Measurements from ENCODE around the gene PTPRD. TPM values are rescaled to one million over a fixed set of nuclear protein-coding genes. Genes with fewer than 3 reads are reported as not detected.

PTPRD gene
- total and polyA plus RNA-seq, 3 experiments from 2014 or later, result 0.02 to 0.04 TPM; not detected in 1

DNA sequence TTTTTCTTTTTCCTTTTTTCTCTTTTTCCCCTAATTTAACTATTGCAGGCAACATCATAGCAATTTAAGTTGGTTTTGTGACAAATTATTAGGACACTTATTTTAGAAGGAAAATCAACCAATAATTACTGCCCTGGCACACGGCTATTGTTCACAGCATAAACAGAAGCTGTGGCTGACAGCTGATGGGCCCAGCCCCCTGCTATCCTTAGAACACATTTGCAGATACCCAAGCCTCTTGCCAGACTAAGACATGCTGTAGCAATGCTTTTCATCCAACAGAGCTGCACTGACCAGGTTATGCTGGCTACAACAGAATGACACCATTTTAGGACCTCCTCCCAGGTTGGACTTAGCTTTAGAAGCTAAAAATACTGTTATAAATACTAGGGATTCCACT lies 1960.5 kb downstream of the PTPRD start:
- ChIA-PET CTCF (no interaction called here), POLR2A (no interaction called here)
- Mint-ChIP-seq H3K4me1 (no peaks in the 10 kb centered on the region), H3K27ac (no peak overlapping the region), H3K4me3 (no peak overlapping the region), H3K9me3 (no peaks in the 10 kb centered on the region), H3K27me3 (no peaks in the 10 kb centered on the region), H3K36me3 (no peaks in the 10 kb centered on the region)
- Histone ChIP-seq H3K27me3 (ENCODE audit: insufficient read depth, low read length, poor library complexity, severe bottlenecking) (no peaks in the 10 kb centered on the region), H3K4me1 (ENCODE audit: insufficient read depth, low read length) (no peaks in the 10 kb centered on the region), H3K36me3 (ENCODE audit: insufficient read depth, low read length) (no peaks in the 10 kb centered on the region), H3K27ac (ENCODE audit: low read depth, low read length) (no peak overlapping the region), H3K9me3 (ENCODE audit: low read length) (no peaks in the 10 kb centered on the region), H3K4me3 (ENCODE audit: low read length) (no peak overlapping the region)
- no peak for DNase-seq

DNA sequence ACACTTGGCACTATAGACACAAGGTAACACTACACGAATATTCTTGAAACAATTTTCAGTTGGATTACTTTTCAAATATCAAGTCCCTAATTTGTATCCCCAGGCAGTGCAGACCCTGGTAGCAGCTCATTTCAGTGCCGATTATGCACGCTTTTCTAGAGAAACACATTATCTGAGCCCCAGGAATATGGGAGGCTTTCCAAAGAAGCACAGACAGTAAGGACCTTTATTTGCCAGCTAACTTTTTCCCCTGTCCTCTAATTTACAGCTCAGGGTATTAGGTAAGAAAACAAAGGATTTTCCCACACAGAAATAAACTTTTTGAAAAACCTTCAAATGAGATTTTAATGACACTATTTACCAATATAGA lies 1961.0 kb downstream of the PTPRD start:
- no peaks in the 10 kb centered on the region for H3K4me1 Mint-ChIP-seq
- H3K9me3 Mint-ChIP-seq, result no peaks in the 10 kb centered on the region
- no peaks in the 10 kb centered on the region for H3K27me3 Mint-ChIP-seq
- H3K4me3 Mint-ChIP-seq, result no peak overlapping the region
- ChIA-PET CTCF (no interaction called here), POLR2A (no interaction called here)
- Histone ChIP-seq H3K9me3 (ENCODE audit: low read length) (no peaks in the 10 kb centered on the region), H3K4me1 (ENCODE audit: insufficient read depth, low read length) (no peaks in the 10 kb centered on the region), H3K27me3 (ENCODE audit: insufficient read depth, low read length, poor library complexity, severe bottlenecking) (no peaks in the 10 kb centered on the region), H3K36me3 (ENCODE audit: insufficient read depth, low read length) (no peaks in the 10 kb centered on the region), H3K27ac (ENCODE audit: low read depth, low read length) (no peak overlapping the region), H3K4me3 (ENCODE audit: low read length) (no peak overlapping the region)
- H3K36me3 Mint-ChIP-seq, result no peaks in the 10 kb centered on the region
- DNase-seq, result no peak
- H3K27ac Mint-ChIP-seq, result no peak overlapping the region

DNA sequence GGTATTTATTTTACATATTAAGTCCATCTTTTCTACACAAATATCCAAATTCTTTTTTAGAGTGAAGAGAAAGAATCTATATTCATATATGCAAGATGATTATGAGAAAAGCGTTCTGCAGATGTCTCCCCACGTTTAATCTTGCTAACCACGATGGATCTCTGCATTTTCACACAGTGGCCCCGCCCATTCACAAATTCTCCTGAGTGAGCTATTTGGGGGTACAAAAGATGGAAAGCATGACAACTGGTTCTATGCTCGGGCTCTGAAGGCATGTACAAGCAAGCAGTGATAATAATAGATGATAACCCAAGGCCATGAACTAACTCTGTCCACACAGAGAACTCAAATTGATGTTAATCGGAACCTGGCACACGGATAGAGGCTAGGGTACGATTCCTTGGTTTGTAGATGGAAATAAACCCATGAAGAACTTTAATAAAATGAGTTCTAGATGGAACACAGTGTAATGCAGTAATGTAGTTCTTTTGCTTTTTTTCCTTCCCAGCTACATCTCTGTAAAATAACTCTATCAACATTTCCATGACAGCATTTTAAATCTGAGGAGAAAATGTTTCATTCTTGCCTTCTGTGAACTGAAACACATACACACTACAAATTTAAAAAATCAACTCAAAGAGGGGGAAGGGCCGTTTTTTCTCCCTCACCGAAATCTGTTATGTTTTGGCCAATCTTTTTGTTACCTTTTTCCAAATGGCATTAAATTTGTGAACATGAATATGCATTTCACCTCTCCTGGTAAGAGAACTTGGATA lies 1961.5 kb downstream of the PTPRD start:
- CTCF ChIA-PET, result no interaction called here
- H3K4me3 Mint-ChIP-seq, result no peak overlapping the region
- no peaks in the 10 kb centered on the region for H3K36me3 ChIP-seq (ENCODE audit: insufficient read depth, low read length)
- H3K4me3 ChIP-seq (ENCODE audit: low read length), result no peak overlapping the region
- H3K4me1 Mint-ChIP-seq, result no peaks in the 10 kb centered on the region
- no peaks in the 10 kb centered on the region for H3K4me1 ChIP-seq (ENCODE audit: insufficient read depth, low read length)
- no peak overlapping the region for H3K27ac Mint-ChIP-seq
- no peaks in the 10 kb centered on the region for H3K27me3 Mint-ChIP-seq
- no peaks in the 10 kb centered on the region for H3K27me3 ChIP-seq (ENCODE audit: insufficient read depth, low read length, poor library complexity, severe bottlenecking)
- H3K9me3 ChIP-seq (ENCODE audit: low read length), result no peaks in the 10 kb centered on the region
- no peak overlapping the region for H3K27ac ChIP-seq (ENCODE audit: low read depth, low read length)
- DNase-seq, result no peak
- POLR2A ChIA-PET, result no interaction called here
- H3K36me3 Mint-ChIP-seq, result no peaks in the 10 kb centered on the region
- H3K9me3 Mint-ChIP-seq, result no peaks in the 10 kb centered on the region

DNA sequence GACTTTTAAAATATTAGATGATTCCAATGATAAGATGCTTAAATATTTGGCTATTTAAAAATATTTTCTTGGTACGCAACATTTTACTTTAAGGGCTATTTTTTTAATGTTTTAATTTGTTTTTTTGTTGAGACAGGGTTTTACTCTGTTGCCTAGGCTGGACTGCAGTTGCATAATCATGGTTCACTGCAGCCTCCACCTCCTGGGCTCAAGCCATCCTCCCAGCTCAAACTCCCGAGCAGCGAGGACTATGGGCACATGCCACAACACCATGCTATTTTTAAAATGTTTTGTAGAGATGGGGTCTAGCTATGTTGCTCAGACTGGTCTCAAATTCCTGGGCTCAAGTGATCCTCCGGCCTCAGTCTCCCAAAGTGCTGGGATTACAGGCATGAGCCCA lies 1963.0 kb downstream of the PTPRD start:
- no peak overlapping the region for H3K4me3 Mint-ChIP-seq
- ChIA-PET POLR2A (no interaction called here), CTCF (no interaction called here)
- DNase-seq, result no peak
- Histone ChIP-seq H3K27me3 (ENCODE audit: insufficient read depth, low read length, poor library complexity, severe bottlenecking) (no peaks in the 10 kb centered on the region), H3K9me3 (ENCODE audit: low read length) (no peaks in the 10 kb centered on the region), H3K4me1 (ENCODE audit: insufficient read depth, low read length) (no peaks in the 10 kb centered on the region), H3K4me3 (ENCODE audit: low read length) (no peak overlapping the region), H3K36me3 (ENCODE audit: insufficient read depth, low read length) (no peaks in the 10 kb centered on the region), H3K27ac (ENCODE audit: low read depth, low read length) (no peak overlapping the region)
- no peaks in the 10 kb centered on the region for H3K9me3 Mint-ChIP-seq
- H3K36me3 Mint-ChIP-seq, result no peaks in the 10 kb centered on the region
- H3K4me1 Mint-ChIP-seq, result no peaks in the 10 kb centered on the region
- no peaks in the 10 kb centered on the region for H3K27me3 Mint-ChIP-seq
- H3K27ac Mint-ChIP-seq, result no peak overlapping the region

DNA sequence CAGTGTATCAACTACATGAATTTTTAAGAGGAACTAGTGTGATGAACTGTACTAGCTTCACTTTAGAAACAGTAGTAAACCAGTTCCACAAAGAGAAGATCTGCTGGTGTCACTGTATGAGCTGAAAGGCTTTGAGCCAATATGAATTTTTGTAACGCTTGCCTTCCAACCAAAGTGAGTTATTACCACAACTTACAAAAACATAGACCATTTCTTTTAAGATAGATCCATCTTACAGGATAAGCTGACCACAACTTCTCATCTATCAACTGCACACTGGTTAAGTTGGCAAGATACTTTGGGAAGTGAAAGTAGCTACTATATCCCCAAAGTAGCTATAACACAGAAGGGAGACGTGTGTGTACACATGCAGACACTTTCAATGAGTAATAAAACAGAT lies 1963.6 kb downstream of the PTPRD start:
- H3K27ac ChIP-seq (ENCODE audit: low read depth, low read length), result no peak overlapping the region
- no peak overlapping the region for H3K4me3 ChIP-seq (ENCODE audit: low read length)
- Mint-ChIP-seq H3K4me1 (no peaks in the 10 kb centered on the region), H3K4me3 (no peak overlapping the region), H3K27me3 (no peaks in the 10 kb centered on the region), H3K36me3 (no peaks in the 10 kb centered on the region), H3K27ac (no peak overlapping the region), H3K9me3 (no peaks in the 10 kb centered on the region)
- no peaks in the 10 kb centered on the region for H3K36me3 ChIP-seq (ENCODE audit: insufficient read depth, low read length)
- H3K4me1 ChIP-seq (ENCODE audit: insufficient read depth, low read length), result no peaks in the 10 kb centered on the region
- no peak for DNase-seq
- no peaks in the 10 kb centered on the region for H3K27me3 ChIP-seq (ENCODE audit: insufficient read depth, low read length, poor library complexity, severe bottlenecking)
- H3K9me3 ChIP-seq (ENCODE audit: low read length), result no peaks in the 10 kb centered on the region
- POLR2A ChIA-PET, result no interaction called here
- CTCF ChIA-PET, result no interaction called here

DNA sequence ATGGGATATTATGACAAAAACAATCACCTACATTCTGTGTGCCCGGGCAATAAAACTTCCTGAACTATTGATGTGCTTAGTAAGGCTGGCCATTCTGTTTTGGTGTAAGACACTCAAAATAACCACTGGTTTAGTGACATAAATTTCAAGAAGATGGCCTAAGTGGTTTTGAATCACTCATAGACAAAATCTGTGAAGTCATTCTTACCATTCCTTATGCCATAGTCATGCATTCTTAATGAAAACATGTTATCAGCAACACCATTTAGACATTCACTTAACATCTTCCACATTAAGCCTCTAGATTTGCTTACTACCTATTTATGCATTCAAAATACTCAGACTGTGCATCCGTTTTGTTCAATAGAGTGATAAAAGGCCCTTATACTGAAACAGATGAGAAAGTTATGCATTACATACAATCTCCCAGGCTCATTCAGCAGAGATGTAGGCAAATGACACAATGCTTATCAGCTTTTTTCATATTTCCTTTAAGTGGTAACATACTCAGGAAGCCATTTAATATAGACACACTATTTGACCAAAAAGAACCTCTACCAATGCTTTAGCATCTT lies 1964.4 kb downstream of the PTPRD start:
- no peaks in the 10 kb centered on the region for H3K27me3 Mint-ChIP-seq
- H3K27me3 ChIP-seq (ENCODE audit: insufficient read depth, low read length, poor library complexity, severe bottlenecking), result no peaks in the 10 kb centered on the region
- H3K9me3 Mint-ChIP-seq, result peaks cover 0 to under 1% (median 0%) of the 10 kb centered on the region in 5 donors
- H3K4me1 Mint-ChIP-seq, result no peaks in the 10 kb centered on the region
- H3K4me1 ChIP-seq (ENCODE audit: insufficient read depth, low read length), result no peaks in the 10 kb centered on the region
- H3K4me3 Mint-ChIP-seq, result no peak overlapping the region
- H3K4me3 ChIP-seq (ENCODE audit: low read length), result no peak overlapping the region
- DNase-seq, result no peak
- no peak overlapping the region for H3K27ac ChIP-seq (ENCODE audit: low read depth, low read length)
- peak overlapping the region in 1 of 8 donors; percentile 22 for H3K27ac Mint-ChIP-seq
- no peaks in the 10 kb centered on the region for H3K36me3 ChIP-seq (ENCODE audit: insufficient read depth, low read length)
- H3K36me3 Mint-ChIP-seq, result no peaks in the 10 kb centered on the region
- POLR2A ChIA-PET, result no interaction called here
- CTCF ChIA-PET, result no interaction called here
- H3K9me3 ChIP-seq (ENCODE audit: low read length), result no peaks in the 10 kb centered on the region

DNA sequence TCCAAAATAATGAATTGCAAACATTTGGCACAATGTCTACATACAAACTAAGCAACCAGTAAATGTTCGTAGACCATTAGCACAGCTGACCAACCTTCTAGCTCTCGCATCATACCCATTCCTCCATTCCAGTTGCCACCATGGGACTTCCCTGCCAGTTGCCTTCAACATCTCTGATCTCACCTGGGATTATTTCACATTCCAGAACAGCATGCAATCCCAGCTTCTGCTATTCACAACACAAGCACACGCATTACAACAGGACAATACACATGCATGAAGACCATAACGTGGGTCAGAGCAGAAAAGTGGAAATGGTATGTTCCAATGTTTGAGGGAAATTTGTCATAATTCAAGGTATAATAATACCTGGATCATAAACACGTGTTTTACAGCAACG lies 1965.0 kb downstream of the PTPRD start:
- CTCF ChIA-PET, result no interaction called here
- Mint-ChIP-seq H3K9me3 (peaks cover 0 to 2% (median 0%) of the 10 kb centered on the region in 5 donors), H3K4me3 (peak overlapping the region in 1 of 7 donors; percentile 7), H3K4me1 (no peaks in the 10 kb centered on the region), H3K36me3 (no peaks in the 10 kb centered on the region), H3K27ac (no peak overlapping the region), H3K27me3 (no peaks in the 10 kb centered on the region)
- Histone ChIP-seq H3K4me1 (ENCODE audit: insufficient read depth, low read length) (no peaks in the 10 kb centered on the region), H3K27ac (ENCODE audit: low read depth, low read length) (no peak overlapping the region), H3K27me3 (ENCODE audit: insufficient read depth, low read length, poor library complexity, severe bottlenecking) (no peaks in the 10 kb centered on the region), H3K36me3 (ENCODE audit: insufficient read depth, low read length) (no peaks in the 10 kb centered on the region), H3K9me3 (ENCODE audit: low read length) (no peaks in the 10 kb centered on the region), H3K4me3 (ENCODE audit: low read length) (no peak overlapping the region)
- POLR2A ChIA-PET, result no interaction called here
- no peak for DNase-seq

DNA sequence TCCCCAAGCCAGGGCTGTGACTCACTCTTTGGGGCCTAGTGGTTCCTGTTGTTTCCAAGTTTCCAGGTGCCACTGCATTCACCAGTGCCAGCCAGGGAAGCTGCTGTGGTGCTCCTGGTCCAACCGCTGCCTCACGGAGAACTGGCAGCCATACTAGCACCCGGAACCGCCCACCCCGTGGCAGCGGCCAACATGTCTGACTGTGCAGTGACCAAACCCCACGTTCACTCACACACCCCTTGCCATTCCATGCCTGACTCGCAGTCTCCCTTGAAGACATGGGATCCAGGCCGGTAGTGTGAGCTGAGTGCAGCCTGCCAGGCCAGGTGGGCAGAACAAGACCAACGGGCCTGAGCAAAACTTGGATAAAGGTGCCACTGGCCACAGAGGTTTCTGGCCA lies 1968.2 kb downstream of the PTPRD start:
- Mint-ChIP-seq H3K4me3 (no peak overlapping the region), H3K27me3 (no peaks in the 10 kb centered on the region), H3K4me1 (no peaks in the 10 kb centered on the region), H3K36me3 (no peaks in the 10 kb centered on the region), H3K9me3 (peaks cover 0 to 2% (median 0%) of the 10 kb centered on the region in 5 donors), H3K27ac (no peak overlapping the region)
- no peaks in the 10 kb centered on the region for H3K9me3 ChIP-seq (ENCODE audit: low read length)
- H3K36me3 ChIP-seq (ENCODE audit: insufficient read depth, low read length), result no peaks in the 10 kb centered on the region
- H3K4me3 ChIP-seq (ENCODE audit: low read length), result no peak overlapping the region
- POLR2A ChIA-PET, result no interaction called here
- no peak for DNase-seq
- H3K27ac ChIP-seq (ENCODE audit: low read depth, low read length), result no peak overlapping the region
- no peaks in the 10 kb centered on the region for H3K4me1 ChIP-seq (ENCODE audit: insufficient read depth, low read length)
- no peaks in the 10 kb centered on the region for H3K27me3 ChIP-seq (ENCODE audit: insufficient read depth, low read length, poor library complexity, severe bottlenecking)
- CTCF ChIA-PET, result no interaction called here
